ENCODE data around the gene GPRC5B. TPM values are rescaled to one million over a fixed set of nuclear protein-coding genes. Genes with fewer than 3 reads are reported as not detected.

Gene GPRC5B
- total RNA-seq, 6 donors from 2014 or later, result 3.6 to 21.5 (median 5.5) TPM

GRCh38 chr16:19872179-19872863 lies 12.3 kb downstream of the GPRC5B start:
- 92 to 94% methylated on average over 26 to 33 of the region's 33 CpGs for WGBS, 2 donors
- no peak for ATAC-seq (ENCODE audit: low FRiP score in 2 of 2)

GRCh38 chr16:19871721-19872120 lies 12.9 kb downstream of the GPRC5B start:
- TF ChIP-seq CTCF (IDR thresholded peaks at IDR 0.05) (no peak), POLR2A (IDR thresholded peaks at IDR 0.05) (no peak), EP300 (IDR thresholded peaks at IDR 0.05) (no peak), POLR2AphosphoS5 (IDR thresholded peaks at IDR 0.05) (no peak)
- ATAC-seq (ENCODE audit: low FRiP score in 2 of 2) (no peak), DNase-seq (peak in 1 of 2 donors; percentile 73)
- Histone ChIP-seq H3K36me3 (no peaks in the 10 kb centered on the region), H3K4me1 (no peaks in the 10 kb centered on the region), H3K27me3 (no peaks in the 10 kb centered on the region), H3K9me3 (no peaks in the 10 kb centered on the region), H3K4me3 (no peak overlapping the region), H3K27ac (no peak overlapping the region)
- 92 to 95% methylated on average over 20 of the region's 20 CpGs for WGBS, 2 donors

More at GRCh38 chr16:19872179-19872863, 12.3 kb downstream of the GPRC5B start:
- TF ChIP-seq EP300 (IDR thresholded peaks at IDR 0.05), result no peak
- H3K4me3 ChIP-seq, result no peak overlapping the region
- H3K27me3 ChIP-seq, result no peaks in the 10 kb centered on the region
- no peak overlapping the region for H3K27ac ChIP-seq
- DNase-seq, result peak in 1 of 2 donors; percentile 79
- no peaks in the 10 kb centered on the region for H3K9me3 ChIP-seq
- H3K36me3 ChIP-seq, result no peaks in the 10 kb centered on the region
- H3K4me1 ChIP-seq, result no peaks in the 10 kb centered on the region

- H3K36me3 ChIP-seq, result no peaks in the 10 kb centered on the region
- ATAC-seq (ENCODE audit: low FRiP score in 2 of 2) (no peak), DNase-seq (no peak)
- no peaks in the 10 kb centered on the region for H3K9me3 ChIP-seq
- 79 to 88% methylated on average over 8 to 9 of the region's 9 CpGs for WGBS, 2 donors
- no peak overlapping the region for H3K27ac ChIP-seq
- no peaks in the 10 kb centered on the region for H3K27me3 ChIP-seq
- no peak overlapping the region for H3K4me3 ChIP-seq
- no peak for TF ChIP-seq POLR2A (IDR thresholded peaks at IDR 0.05)
- TF ChIP-seq CTCF (IDR thresholded peaks at IDR 0.05), result no peak
- TF ChIP-seq EP300 (IDR thresholded peaks at IDR 0.05), result no peak
- TF ChIP-seq POLR2AphosphoS5 (IDR thresholded peaks at IDR 0.05), result no peak
- H3K4me1 ChIP-seq, result no peaks in the 10 kb centered on the region
Measured at GRCh38 chr16:19868421-19868820, 16.2 kb downstream of the GPRC5B start.

- 88 to 97% methylated on average over 5 of the region's 5 CpGs for WGBS, 2 donors
- Histone ChIP-seq H3K27ac (no peak overlapping the region), H3K27me3 (no peaks in the 10 kb centered on the region), H3K9me3 (no peaks in the 10 kb centered on the region), H3K4me1 (no peaks in the 10 kb centered on the region), H3K36me3 (no peaks in the 10 kb centered on the region), H3K4me3 (no peak overlapping the region)
- TF ChIP-seq EP300 (IDR thresholded peaks at IDR 0.05), result no peak
- no peak for TF ChIP-seq POLR2A (IDR thresholded peaks at IDR 0.05)
- TF ChIP-seq CTCF (IDR thresholded peaks at IDR 0.05), result no peak
- no peak for TF ChIP-seq POLR2AphosphoS5 (IDR thresholded peaks at IDR 0.05)
- no peak for ATAC-seq (ENCODE audit: low FRiP score in 2 of 2)
- DNase-seq, result no peak
Measured at GRCh38 chr16:19864566-19864965, 20.1 kb downstream of the GPRC5B start.

- Histone ChIP-seq H3K4me1 (no peaks in the 10 kb centered on the region), H3K27ac (no peak overlapping the region), H3K4me3 (no peak overlapping the region), H3K36me3 (no peaks in the 10 kb centered on the region), H3K27me3 (no peaks in the 10 kb centered on the region), H3K9me3 (no peaks in the 10 kb centered on the region)
- DNase-seq, result no peak
- TF ChIP-seq EP300 (IDR thresholded peaks at IDR 0.05) (no peak), CTCF (IDR thresholded peaks at IDR 0.05) (no peak), POLR2A (IDR thresholded peaks at IDR 0.05) (no peak), POLR2AphosphoS5 (IDR thresholded peaks at IDR 0.05) (no peak)
- 85 to 89% methylated on average over 1 of the region's 1 CpG for WGBS, 2 donors
- ATAC-seq (ENCODE audit: low FRiP score in 2 of 2), result no peak
Measured at GRCh38 chr16:19863990-19864389, 20.7 kb downstream of the GPRC5B start.

All from upper lobe of left lung (tissue), 6 donors.